Testis (tissue), 3 donors: ENCODE results near the gene MAPK6. TPM values are rescaled to one million over a fixed set of nuclear protein-coding genes. Genes with fewer than 3 reads are reported as not detected.

ENCODE experiments used
- DNase-seq: peaks from one replicate; pipeline ENCODE4 v3.0.0-alpha.2; 2019
- H3K27ac ChIP-seq, 2 donors: fragments of 200-600 bp; sonication (generic); one replicate each; pipeline ENCODE4 v1.5.1; 2019
- H3K27me3 ChIP-seq: fragments of 200-600 bp; sonication (generic); one replicate; pipeline ENCODE4 v1.5.1; 2019
- H3K36me3 ChIP-seq: fragments of 200-600 bp; sonication (generic); one replicate; pipeline ENCODE4 v1.5.1; 2017; ENCODE audit warnings: low read depth; ENCODE audit errors: missing control alignments
- H3K4me1 ChIP-seq: fragments of 200-600 bp; sonication (generic); one replicate; pipeline ENCODE4 v1.5.1; 2019
- H3K4me3 ChIP-seq, 2 donors: fragments of 200-600 bp; sonication (generic); one replicate each; pipeline ENCODE4 v1.5.1; 2017 to 2019
- H3K9me3 ChIP-seq: fragments of 200-600 bp; sonication (generic); one replicate; pipeline ENCODE4 v1.5.1; 2017
- POLR2A ChIP-seq: fragments of 450-650 bp; IDR thresholded peaks from one replicate; pipeline ENCODE4 v1.6.1; 2017; ENCODE audit warnings: antibody characterized with exemption, mild to moderate bottlenecking, moderate library complexity
- WGBS, 2 donors: methylation state at CpG; one replicate each; pipeline ENCODE4 v1.1.5; 2018; 5-methylcytosine and 5-hydroxymethylcytosine counted together
- intact Hi-C: fragments of 100-400 bp; cut with DNase I; formaldehyde crosslinking; loops from one replicate; pipeline ENCODE4 v1.15.1; 2023; ENCODE audit warnings: low total_unique reads
- polyA plus RNA-seq: library from polyadenylated mRNA; stranded (reverse); fragments of 350-450 nt; fragmentation: Illumina TruSeq; extraction: RNeasy Lipid Tissue Mini Kit (QIAGEN cat#74804); gene quantifications from one replicate; pipeline ENCODE4 v1.2.3, GENCODE V29; 2014; ENCODE audit warnings: low read depth, low replicate concordance; ENCODE audit not compliant: insufficient read depth
- total RNA-seq, 2 donors: library from RNA; depleted of rRNA; stranded (reverse); fragments of >200 nt; gene quantifications; one replicate each; pipeline ENCODE4 v1.2.3, GENCODE V29; 2016
- TF ChIP-seq, protein P1 (sequence below), 3 experiments: fragments of 450-650 bp in 2 of 3; fragments of 200-600 bp in 1 of 3; sonication (generic) in 1 of 3; IDR thresholded peaks; one replicate each; pipeline ENCODE4 v1.5.1; 2016 to 2019; ENCODE audit warnings: antibody characterized with exemption in 3 of 3, mild to moderate bottlenecking in 2 of 3, moderate library complexity in 1 of 3

Gene MAPK6
- total and polyA plus RNA-seq, 3 donors from 2014 or later: 50.6 to 58.8 (median 57.6) TPM

GRCh38 chr15:52023169-52023922 is 4.3 kb downstream of the MAPK6 start:
- DNase-seq: no peak
- TF ChIP-seq, protein P1, sequence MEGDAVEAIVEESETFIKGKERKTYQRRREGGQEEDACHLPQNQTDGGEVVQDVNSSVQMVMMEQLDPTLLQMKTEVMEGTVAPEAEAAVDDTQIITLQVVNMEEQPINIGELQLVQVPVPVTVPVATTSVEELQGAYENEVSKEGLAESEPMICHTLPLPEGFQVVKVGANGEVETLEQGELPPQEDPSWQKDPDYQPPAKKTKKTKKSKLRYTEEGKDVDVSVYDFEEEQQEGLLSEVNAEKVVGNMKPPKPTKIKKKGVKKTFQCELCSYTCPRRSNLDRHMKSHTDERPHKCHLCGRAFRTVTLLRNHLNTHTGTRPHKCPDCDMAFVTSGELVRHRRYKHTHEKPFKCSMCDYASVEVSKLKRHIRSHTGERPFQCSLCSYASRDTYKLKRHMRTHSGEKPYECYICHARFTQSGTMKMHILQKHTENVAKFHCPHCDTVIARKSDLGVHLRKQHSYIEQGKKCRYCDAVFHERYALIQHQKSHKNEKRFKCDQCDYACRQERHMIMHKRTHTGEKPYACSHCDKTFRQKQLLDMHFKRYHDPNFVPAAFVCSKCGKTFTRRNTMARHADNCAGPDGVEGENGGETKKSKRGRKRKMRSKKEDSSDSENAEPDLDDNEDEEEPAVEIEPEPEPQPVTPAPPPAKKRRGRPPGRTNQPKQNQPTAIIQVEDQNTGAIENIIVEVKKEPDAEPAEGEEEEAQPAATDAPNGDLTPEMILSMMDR (IDR thresholded peaks at IDR 0.05): no peak
- H3K9me3 ChIP-seq: no peaks in the 10 kb centered on the region
- H3K36me3 ChIP-seq: no peaks in the 10 kb centered on the region
- H3K4me1 ChIP-seq: peaks cover 20% of the 10 kb centered on the region
- 81 to 90% methylated on average over 13 of the region's 13 CpGs for WGBS, 2 donors
- H3K27me3 ChIP-seq: no peaks in the 10 kb centered on the region
- no peak overlapping the region for H3K4me3 ChIP-seq
- H3K27ac ChIP-seq: peak overlapping the region; percentile 16 to 98
- intact Hi-C loops: no loop called here

- intact Hi-C loops: no loop called here
- 92 to 93% methylated on average over 5 of the region's 5 CpGs for WGBS, 2 donors
Measured at GRCh38 chr15:52028431-52029093, 9.5 kb downstream of the MAPK6 start.

DNA sequence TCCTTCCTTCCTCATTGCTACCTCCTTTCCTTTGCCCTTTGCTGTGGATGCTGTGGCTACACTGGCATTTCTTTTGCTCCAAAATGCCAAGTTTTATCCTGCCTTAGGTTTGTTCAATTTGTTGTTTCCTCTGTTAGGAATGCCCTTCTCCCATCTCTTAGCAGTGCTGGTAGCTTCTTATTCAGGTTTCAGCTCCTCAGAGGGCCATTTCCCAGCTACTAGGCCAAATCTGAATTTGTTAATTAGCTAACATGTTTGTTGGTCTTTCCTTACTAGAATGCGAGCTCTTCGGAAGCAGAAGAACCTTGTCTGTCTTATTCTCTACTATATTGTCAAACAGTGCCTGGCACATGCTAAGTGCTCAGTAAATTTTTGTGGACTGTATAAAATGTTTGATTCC is 11.0 kb downstream of the MAPK6 start:
- Histone ChIP-seq H3K4me3 (no peak overlapping the region), H3K36me3 (no peaks in the 10 kb centered on the region), H3K27me3 (no peaks in the 10 kb centered on the region), H3K9me3 (no peaks in the 10 kb centered on the region), H3K27ac (no peak overlapping the region), H3K4me1 (no peaks in the 10 kb centered on the region)
- DNase-seq: no peak
- no peak for TF ChIP-seq POLR2A
- TF ChIP-seq, protein P1 (IDR thresholded peaks at IDR 0.05): no peak
- WGBS, 2 donors: 81 to 95% methylated on average over 2 of the region's 2 CpGs
- intact Hi-C loops: no loop called here

More at GRCh38 chr15:52028431-52029093, 9.5 kb downstream of the MAPK6 start:
- Histone ChIP-seq H3K27ac (no peak overlapping the region), H3K4me3 (no peak overlapping the region), H3K4me1 (peaks cover under 1% of the 10 kb centered on the region), H3K27me3 (no peaks in the 10 kb centered on the region), H3K36me3 (no peaks in the 10 kb centered on the region), H3K9me3 (no peaks in the 10 kb centered on the region)
- DNase-seq: no peak
- TF ChIP-seq POLR2A: no peak
- TF ChIP-seq, protein P1 (IDR thresholded peaks at IDR 0.05): no peak

DNA sequence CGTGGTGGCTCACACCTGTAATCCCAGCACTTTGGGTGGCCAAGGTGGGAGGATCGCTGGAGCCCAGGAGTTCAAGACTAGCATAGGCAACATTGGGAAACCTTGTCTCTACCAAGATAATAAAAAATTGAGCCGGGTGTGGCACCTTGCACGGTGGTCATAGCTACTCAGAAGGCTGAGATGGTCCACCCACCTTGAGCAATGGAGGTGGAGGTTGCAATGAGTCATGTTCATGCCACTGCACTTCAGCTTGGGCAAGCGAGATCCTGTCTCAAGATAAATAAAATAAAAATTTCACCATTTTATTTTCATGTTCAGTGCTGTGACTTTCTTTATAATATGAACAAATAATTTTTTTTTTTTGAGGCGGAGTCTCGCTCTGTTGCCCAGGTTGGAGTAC is 12.5 kb downstream of the MAPK6 start:
- no peak for DNase-seq
- TF ChIP-seq, protein P1 (IDR thresholded peaks at IDR 0.05): no peak
- WGBS, 2 donors: 93 to 94% methylated on average over 7 of the region's 7 CpGs
- no peaks in the 10 kb centered on the region for H3K36me3 ChIP-seq
- intact Hi-C loops: no loop called here
- H3K9me3 ChIP-seq: no peaks in the 10 kb centered on the region
- H3K4me3 ChIP-seq: no peak overlapping the region
- H3K27me3 ChIP-seq: no peaks in the 10 kb centered on the region
- no peak overlapping the region for H3K27ac ChIP-seq
- no peaks in the 10 kb centered on the region for H3K4me1 ChIP-seq
